ENCODE measurements around the gene USP48. TPM values are rescaled to one million over a fixed set of nuclear protein-coding genes. Genes with fewer than 3 reads are reported as not detected.
"Not testable (repeated sequence)": the region's sequence is repeated elsewhere in the genome, so short reads cannot be mapped to it uniquely, and the experiment has no call there.

The USP48 gene
- polyA plus RNA-seq, 1 donor: 94.3 TPM

GRCh38 chr1:21696931-21697330 lies 86.0 kb downstream of the USP48 start:
- no peak for DNase-seq

- DNase-seq: no peak
Observed at GRCh38 chr1:21693732-21694131, 89.2 kb downstream of the USP48 start.

- no peak for DNase-seq
Observed at GRCh38 chr1:21691739-21692138, 91.2 kb downstream of the USP48 start.

GRCh38 chr1:21689661-21690372 lies 93.1 kb downstream of the USP48 start:
- DNase-seq: no peak

- DNase-seq: no peak
Observed at GRCh38 chr1:21687081-21687529, 95.8 kb downstream of the USP48 start.

GRCh38 chr1:21685946-21686678 lies 96.8 kb downstream of the USP48 start:
- DNase-seq: no peak

- DNase-seq: no peak
Observed at GRCh38 chr1:21681426-21681825, 101.5 kb downstream of the USP48 start.

- DNase-seq: no peak
Observed at GRCh38 chr1:21680918-21681317, 102.0 kb downstream of the USP48 start.

- DNase-seq: no peak
Observed at GRCh38 chr1:21680381-21680780, 102.6 kb downstream of the USP48 start.

GRCh38 chr1:21677168-21677567 lies 105.8 kb downstream of the USP48 start:
- no peak for DNase-seq

GRCh38 chr1:21674957-21675356 lies 108.0 kb downstream of the USP48 start:
- no peak for DNase-seq

- DNase-seq: not testable (repeated sequence)
Observed at GRCh38 chr1:21673853-21674252, 109.1 kb downstream of the USP48 start.

- no peak for DNase-seq
Observed at GRCh38 chr1:21673277-21673780, 109.6 kb downstream of the USP48 start.

- DNase-seq: no peak
Observed at GRCh38 chr1:21672478-21673276, 110.3 kb downstream of the USP48 start.

- no peak for DNase-seq
Observed at GRCh38 chr1:21671915-21672314, 111.0 kb downstream of the USP48 start.

- no peak for DNase-seq
Observed at GRCh38 chr1:21670956-21671902, 111.7 kb downstream of the USP48 start.

GRCh38 chr1:21670059-21670881 lies 112.7 kb downstream of the USP48 start:
- DNase-seq: no peak

- no peak for DNase-seq
Observed at GRCh38 chr1:21669258-21670058, 113.5 kb downstream of the USP48 start, which contains the start of gene RAP1GAP. TSS of gene RAP1GAP (minus strand) at chr1:21669357. CDS start at chr1:21620032, 49,325 bp downstream.

- DNase-seq: no peak
Observed at GRCh38 chr1:21668951-21669257, 114.0 kb downstream of the USP48 start.

Data from left kidney (tissue), 2 donors.